CD4-positive, alpha-beta T cell treated with Interleukin-4 for 1 hour (primary cell): ENCODE results near the gene PIBF1.
A peak's percentile ranks its signal among the peaks of the same experiment; 100 is the strongest.
"Not testable (repeated sequence)": the region's sequence is repeated elsewhere in the genome, so short reads cannot be mapped to it uniquely, and the experiment has no call there.

Experiments used
- DNase-seq, 2 donors: peaks; one replicate each; pipeline ENCODE4 v3.0.0-alpha.2; 2020 to 2022

The PIBF1 gene

GRCh38 chr13:72781451-72782439, at the start of gene PIBF1, which contains the start of gene DIS3:
Gene PIBF1 (plus strand): TSS chr13:72782133. CDS start chr13:72783470, 1,337 bp downstream.
Gene DIS3 (minus strand): TSS chr13:72781900. CDS start chr13:72781832, 68 bp downstream.
- peak; percentile 96 for DNase-seq

GRCh38 chr13:72737033-72737432, 44.9 kb upstream of the PIBF1 start:
- no peak for DNase-seq

- DNase-seq = no peak
Observed at GRCh38 chr13:72740015-72740414, 41.9 kb upstream of the PIBF1 start.

GRCh38 chr13:72745260-72745659, 36.7 kb upstream of the PIBF1 start:
- no peak for DNase-seq

GRCh38 chr13:72751220-72751619, 30.7 kb upstream of the PIBF1 start:
- no peak for DNase-seq

- DNase-seq = no peak
Observed at GRCh38 chr13:72754111-72754510, 27.8 kb upstream of the PIBF1 start.

- no peak for DNase-seq
Observed at GRCh38 chr13:72757792-72758535, 24.0 kb upstream of the PIBF1 start.

- DNase-seq = no peak
Observed at GRCh38 chr13:72760189-72760588, 21.7 kb upstream of the PIBF1 start.

- no peak for DNase-seq
Observed at GRCh38 chr13:72763411-72763810, 18.5 kb upstream of the PIBF1 start.

- DNase-seq = no peak
Observed at GRCh38 chr13:72774019-72774418, 7.9 kb upstream of the PIBF1 start.

GRCh38 chr13:72782717-72783116, 784 bp downstream of the PIBF1 start:
- peak in 1 of 2 donors; percentile 25 for DNase-seq

- not testable (repeated sequence) for DNase-seq
Observed at GRCh38 chr13:72784679-72785078, 2.7 kb downstream of the PIBF1 start.

- DNase-seq = no peak
Observed at GRCh38 chr13:72788831-72789230, 6.9 kb downstream of the PIBF1 start.

GRCh38 chr13:72792640-72793039, 10.7 kb downstream of the PIBF1 start:
- no peak for DNase-seq

GRCh38 chr13:72798817-72799216, 16.9 kb downstream of the PIBF1 start:
- no peak for DNase-seq

GRCh38 chr13:72804301-72804700, 22.4 kb downstream of the PIBF1 start:
- DNase-seq = no peak

GRCh38 chr13:72805676-72806346, 23.9 kb downstream of the PIBF1 start:
- no peak for DNase-seq

- DNase-seq = not testable (repeated sequence)
Observed at GRCh38 chr13:72806514-72806913, 24.6 kb downstream of the PIBF1 start.

GRCh38 chr13:72808917-72809500, 27.1 kb downstream of the PIBF1 start:
- peak in 1 of 2 donors; percentile 18 for DNase-seq

- no peak for DNase-seq
Observed at GRCh38 chr13:72820156-72820897, 38.4 kb downstream of the PIBF1 start.

- DNase-seq = no peak
Observed at GRCh38 chr13:72820898-72821279, 39.0 kb downstream of the PIBF1 start.

- DNase-seq = no peak
Observed at GRCh38 chr13:72823081-72823480, 41.1 kb downstream of the PIBF1 start.
